GM19452 (cell line): ENCODE measurements around the gene CCDC92B.
"Not testable (repeated sequence)": the region's sequence is repeated elsewhere in the genome, so short reads cannot be mapped to it uniquely, and the experiment has no call there.

ENCODE experiments used
- ATAC-seq: cut with Tn5 transposase; IDR thresholded peaks from one replicate; pipeline ENCODE4 v1.9.1; 2021; ENCODE audit not compliant: unreplicated experiment

Gene CCDC92B

GRCh38 chr17:2749058-2749783 lies at the start of gene CCDC92B:
CCDC92B (minus strand) TSS chr17:2749652; CDS start chr17:2735145, 14,507 bp downstream.
- no peak for ATAC-seq

GRCh38 chr17:2798678-2799077 lies 49.2 kb upstream of the CCDC92B start:
- ATAC-seq: no peak

- no peak for ATAC-seq
Observed at GRCh38 chr17:2798188-2798587, 48.7 kb upstream of the CCDC92B start.

GRCh38 chr17:2797637-2798036 lies 48.2 kb upstream of the CCDC92B start:
- no peak for ATAC-seq

- ATAC-seq: no peak
Observed at GRCh38 chr17:2797226-2797625, 47.8 kb upstream of the CCDC92B start.

- no peak for ATAC-seq
Observed at GRCh38 chr17:2796164-2797125, 47.0 kb upstream of the CCDC92B start, which contains the start of gene RAP1GAP2. RAP1GAP2 (plus strand) TSS chr17:2796438; CDS start chr17:2796528, 90 bp downstream.

GRCh38 chr17:2795441-2796163 lies 46.1 kb upstream of the CCDC92B start:
- ATAC-seq: no peak

- ATAC-seq: no peak
Observed at GRCh38 chr17:2794111-2794803, 44.8 kb upstream of the CCDC92B start.

- ATAC-seq: no peak
Observed at GRCh38 chr17:2792366-2793169, 43.1 kb upstream of the CCDC92B start.

- no peak for ATAC-seq
Observed at GRCh38 chr17:2789700-2790099, 40.2 kb upstream of the CCDC92B start.

GRCh38 chr17:2786176-2786881 lies 36.9 kb upstream of the CCDC92B start:
- ATAC-seq: peak; percentile 77

GRCh38 chr17:2785376-2785775 lies 35.9 kb upstream of the CCDC92B start:
- ATAC-seq: not testable (repeated sequence)

GRCh38 chr17:2784864-2785263 lies 35.4 kb upstream of the CCDC92B start:
- ATAC-seq: no peak

- ATAC-seq: no peak
Observed at GRCh38 chr17:2783310-2784030, 34.0 kb upstream of the CCDC92B start.

- ATAC-seq: no peak
Observed at GRCh38 chr17:2782055-2782454, 32.6 kb upstream of the CCDC92B start.

- not testable (repeated sequence) for ATAC-seq
Observed at GRCh38 chr17:2781598-2781997, 32.1 kb upstream of the CCDC92B start.

- ATAC-seq: no peak
Observed at GRCh38 chr17:2780931-2781454, 31.5 kb upstream of the CCDC92B start.

- no peak for ATAC-seq
Observed at GRCh38 chr17:2780256-2780655, 30.8 kb upstream of the CCDC92B start.
